NCI-H2196 (cell line): Measurements from ENCODE around the gene NR3C1.

Experiments
- DNase-seq: peaks from one replicate; lab custom pipeline; 2025; ENCODE audit not compliant: unreplicated experiment; lab: John Stamatoyannopoulos, UW

NR3C1 gene

GRCh38 chr5:143372187-143372829 is 31.2 kb downstream of the NR3C1 start:
- DNase-seq, result no peak

GRCh38 chr5:143370440-143370839 is 33.0 kb downstream of the NR3C1 start:
- no peak for DNase-seq

GRCh38 chr5:143364061-143364460 is 39.4 kb downstream of the NR3C1 start:
- DNase-seq, result no peak

- DNase-seq, result no peak
Measured at GRCh38 chr5:143362664-143363227, 40.7 kb downstream of the NR3C1 start.

- DNase-seq, result no peak
Measured at GRCh38 chr5:143361438-143361837, 42.0 kb downstream of the NR3C1 start.

- DNase-seq, result no peak
Measured at GRCh38 chr5:143360755-143361154, 42.7 kb downstream of the NR3C1 start.

GRCh38 chr5:143359869-143360268 is 43.6 kb downstream of the NR3C1 start:
- no peak for DNase-seq

- DNase-seq, result no peak
Measured at GRCh38 chr5:143356855-143357583, 46.5 kb downstream of the NR3C1 start.

GRCh38 chr5:143355710-143356109 is 47.8 kb downstream of the NR3C1 start:
- peak; percentile 83 for DNase-seq

- no peak for DNase-seq
Measured at GRCh38 chr5:143354025-143354424, 49.5 kb downstream of the NR3C1 start.

GRCh38 chr5:143352691-143353090 is 50.8 kb downstream of the NR3C1 start:
- no peak for DNase-seq

GRCh38 chr5:143350751-143351602 is 52.5 kb downstream of the NR3C1 start:
- DNase-seq, result no peak

GRCh38 chr5:143350341-143350740 is 53.1 kb downstream of the NR3C1 start:
- no peak for DNase-seq

GRCh38 chr5:143349177-143349576 is 54.3 kb downstream of the NR3C1 start:
- no peak for DNase-seq

- no peak for DNase-seq
Measured at GRCh38 chr5:143347698-143348344, 55.7 kb downstream of the NR3C1 start.

- DNase-seq, result no peak
Measured at GRCh38 chr5:143347046-143347445, 56.4 kb downstream of the NR3C1 start.

GRCh38 chr5:143345671-143346440 is 57.6 kb downstream of the NR3C1 start:
- no peak for DNase-seq

GRCh38 chr5:143343042-143343441 is 60.4 kb downstream of the NR3C1 start:
- DNase-seq, result no peak

- DNase-seq, result no peak
Measured at GRCh38 chr5:143342607-143343006, 60.9 kb downstream of the NR3C1 start.
